SK-N-MC (cell line): Measurements from ENCODE around the gene RABL2B.
"Not testable (repeated sequence)": the region's sequence is repeated elsewhere in the genome, so short reads cannot be mapped to it uniquely, and the experiment has no call there.

Experiments
- EZH2 ChIP-seq: fragments of 200-600 bp; sonication (generic); IDR thresholded peaks from one replicate; pipeline ENCODE4 v1.6.1; 2017; ENCODE audit warnings: antibody characterized with exemption
- FOXP2 ChIP-seq: optimal IDR thresholded peaks from 2 replicates; pipeline ENCODE3; 2011; ENCODE audit warnings: mild to moderate bottlenecking, moderate library complexity; ENCODE audit not compliant: insufficient read depth; ENCODE audit errors: extremely low read length, control extremely low read depth
- POLR2AphosphoS5 ChIP-seq: IDR thresholded peaks from 2 replicates; pipeline ENCODE4 v1.6.1; 2012; ENCODE audit warnings: mild to moderate bottlenecking, low read depth, low read length, borderline replicate concordance

GRCh38 chr22:50740714-50741113 lies 42.7 kb downstream of the RABL2B start:
- not testable (repeated sequence) for TF ChIP-seq POLR2AphosphoS5, EZH2, FOXP2
